Skin epidermis (tissue), 12 donors: ENCODE data around the gene COIL.
"Not testable (repeated sequence)": the region's sequence is repeated elsewhere in the genome, so short reads cannot be mapped to it uniquely, and the experiment has no call there.

ENCODE experiments used
- H3K27ac ChIP-seq, 21 experiments: fragments of 200-600 bp; sonication (generic) in 11 of 21; one replicate each; pipeline ENCODE4 v1.5.0; 2020; ENCODE audit warnings: mild to moderate bottlenecking in 3 of 21, inconsistent platforms in 2 of 21, moderate library complexity in 2 of 21
- H3K4me3 ChIP-seq, 7 experiments: fragments of 200-600 bp; sonication (generic) in 2 of 7; one replicate each; pipeline ENCODE4 v1.5.0; 2020; ENCODE audit warnings: inconsistent platforms in 2 of 7, mild to moderate bottlenecking in 2 of 7, moderate library complexity in 1 of 7

COIL gene

GRCh38 chr17:56960596-56961538 is at the start of gene COIL:
COIL (minus strand) TSS chr17:56961050; CDS start chr17:56961019, 31 bp downstream.
- Histone ChIP-seq H3K4me3 (peak within 1 kb of the TSS; percentile 62 to 99 (median 90)), H3K27ac (peak within 1 kb of the TSS; percentile 63 to 97 (median 93))

- Histone ChIP-seq H3K4me3 (no peak overlapping the region), H3K27ac (no peak overlapping the region)
Measured at GRCh38 chr17:57010487-57010886, 49.6 kb upstream of the COIL start.

GRCh38 chr17:57009737-57010445 is 49.0 kb upstream of the COIL start:
- Histone ChIP-seq H3K4me3 (no peak overlapping the region), H3K27ac (no peak overlapping the region)

GRCh38 chr17:57008958-57009357 is 48.1 kb upstream of the COIL start:
- no peak overlapping the region for H3K27ac ChIP-seq
- no peak overlapping the region for H3K4me3 ChIP-seq

GRCh38 chr17:57006040-57006439 is 45.2 kb upstream of the COIL start:
- Histone ChIP-seq H3K27ac (peak overlapping the region in 1 of 21 experiments; percentile 45), H3K4me3 (no peak overlapping the region)

GRCh38 chr17:57004944-57005579 is 44.2 kb upstream of the COIL start:
- Histone ChIP-seq H3K27ac (no peak overlapping the region), H3K4me3 (no peak overlapping the region)

GRCh38 chr17:57002904-57003303 is 42.1 kb upstream of the COIL start:
- Histone ChIP-seq H3K4me3 (no peak overlapping the region), H3K27ac (no peak overlapping the region)

- Histone ChIP-seq H3K27ac (no peak overlapping the region), H3K4me3 (no peak overlapping the region)
Measured at GRCh38 chr17:57001541-57001940, 40.7 kb upstream of the COIL start.

- Histone ChIP-seq H3K27ac (no peak overlapping the region), H3K4me3 (no peak overlapping the region)
Measured at GRCh38 chr17:56997313-56997712, 36.5 kb upstream of the COIL start.

- Histone ChIP-seq H3K27ac (no peak overlapping the region), H3K4me3 (no peak overlapping the region)
Measured at GRCh38 chr17:56995766-56996165, 34.9 kb upstream of the COIL start.

GRCh38 chr17:56994009-56994792 is 33.4 kb upstream of the COIL start:
- H3K27ac ChIP-seq, result no peak overlapping the region
- H3K4me3 ChIP-seq, result no peak overlapping the region

GRCh38 chr17:56992364-56992763 is 31.5 kb upstream of the COIL start:
- Histone ChIP-seq H3K4me3 (no peak overlapping the region), H3K27ac (no peak overlapping the region)

GRCh38 chr17:56988901-56989572 is 28.2 kb upstream of the COIL start:
- Histone ChIP-seq H3K27ac (no peak overlapping the region), H3K4me3 (no peak overlapping the region)

GRCh38 chr17:56987283-56987834 is 26.5 kb upstream of the COIL start:
- Histone ChIP-seq H3K4me3 (no peak overlapping the region), H3K27ac (no peak overlapping the region)

- H3K27ac ChIP-seq, result peak overlapping the region in 1 of 21 experiments; percentile 30
Measured at GRCh38 chr17:56985371-56986162, 24.7 kb upstream of the COIL start.

GRCh38 chr17:56983366-56983765 is 22.5 kb upstream of the COIL start:
- Histone ChIP-seq H3K4me3 (no peak overlapping the region), H3K27ac (peak overlapping the region in 1 of 21 experiments; percentile 14)

More at GRCh38 chr17:56985371-56986162, 24.7 kb upstream of the COIL start:
- no peak overlapping the region for H3K4me3 ChIP-seq

GRCh38 chr17:56982312-56982711 is 21.5 kb upstream of the COIL start:
- peak overlapping the region in 9 of 21 experiments; percentile 2 to 54 (median 26) for H3K27ac ChIP-seq

GRCh38 chr17:56980526-56980925 is 19.7 kb upstream of the COIL start:
- not testable (repeated sequence) for H3K4me3 ChIP-seq
- H3K27ac ChIP-seq, result peak overlapping the region in 2 of 21 experiments; percentile 26

More at GRCh38 chr17:56982312-56982711, 21.5 kb upstream of the COIL start:
- H3K4me3 ChIP-seq, result no peak overlapping the region
